ENCODE measurements around the gene CLNK.
"Not testable (repeated sequence)": the region's sequence is repeated elsewhere in the genome, so short reads cannot be mapped to it uniquely, and the experiment has no call there.

The CLNK gene

GRCh38 chr4:10623241-10623640, 61.3 kb downstream of the CLNK start:
- no peak for DNase-seq (ENCODE audit: low read depth)
- no peak overlapping the region for H3K4me3 ChIP-seq (ENCODE audit: low read depth, low read length)

GRCh38 chr4:10622728-10623127, 61.8 kb downstream of the CLNK start:
- H3K4me3 ChIP-seq (ENCODE audit: low read depth, low read length) = no peak overlapping the region
- no peak for DNase-seq (ENCODE audit: low read depth)

GRCh38 chr4:10620935-10621488, 63.6 kb downstream of the CLNK start:
- DNase-seq (ENCODE audit: low read depth) = no peak
- no peak overlapping the region for H3K4me3 ChIP-seq (ENCODE audit: low read depth, low read length)

GRCh38 chr4:10619855-10620254, 64.7 kb downstream of the CLNK start:
- DNase-seq (ENCODE audit: low read depth) = no peak
- no peak overlapping the region for H3K4me3 ChIP-seq (ENCODE audit: low read depth, low read length)

GRCh38 chr4:10619220-10619619, 65.3 kb downstream of the CLNK start:
- DNase-seq (ENCODE audit: low read depth) = no peak
- no peak overlapping the region for H3K4me3 ChIP-seq (ENCODE audit: low read depth, low read length)

GRCh38 chr4:10614926-10615325, 69.6 kb downstream of the CLNK start:
- DNase-seq (ENCODE audit: low read depth); H3K4me3 ChIP-seq (ENCODE audit: low read depth, low read length): not testable (repeated sequence)

GRCh38 chr4:10613926-10614478, 70.6 kb downstream of the CLNK start:
- DNase-seq (ENCODE audit: low read depth) = no peak
- no peak overlapping the region for H3K4me3 ChIP-seq (ENCODE audit: low read depth, low read length)

- DNase-seq (ENCODE audit: low read depth) = no peak
- H3K4me3 ChIP-seq (ENCODE audit: low read depth, low read length) = no peak overlapping the region
These were observed 72.1 kb downstream of the CLNK start for GRCh38 chr4:10612476-10612875.

- DNase-seq (ENCODE audit: low read depth) = peak; percentile 60
- no peak overlapping the region for H3K4me3 ChIP-seq (ENCODE audit: low read depth, low read length)
These were observed 72.9 kb downstream of the CLNK start for GRCh38 chr4:10611673-10612072.

- H3K4me3 ChIP-seq (ENCODE audit: low read depth, low read length) = no peak overlapping the region
- no peak for DNase-seq (ENCODE audit: low read depth)
These were observed 75.9 kb downstream of the CLNK start for GRCh38 chr4:10608501-10609219.

- no peak for DNase-seq (ENCODE audit: low read depth)
- H3K4me3 ChIP-seq (ENCODE audit: low read depth, low read length) = no peak overlapping the region
These were observed 77.4 kb downstream of the CLNK start for GRCh38 chr4:10607206-10607605.

- no peak for DNase-seq (ENCODE audit: low read depth)
- no peak overlapping the region for H3K4me3 ChIP-seq (ENCODE audit: low read depth, low read length)
These were observed 77.9 kb downstream of the CLNK start for GRCh38 chr4:10606483-10607155.

GRCh38 chr4:10605746-10606482, 78.7 kb downstream of the CLNK start:
- no peak for DNase-seq (ENCODE audit: low read depth)
- H3K4me3 ChIP-seq (ENCODE audit: low read depth, low read length) = no peak overlapping the region

- DNase-seq (ENCODE audit: low read depth) = no peak
- H3K4me3 ChIP-seq (ENCODE audit: low read depth, low read length) = no peak overlapping the region
These were observed 79.5 kb downstream of the CLNK start for GRCh38 chr4:10605031-10605430.

- no peak overlapping the region for H3K4me3 ChIP-seq (ENCODE audit: low read depth, low read length)
- no peak for DNase-seq (ENCODE audit: low read depth)
These were observed 85.0 kb downstream of the CLNK start for GRCh38 chr4:10599574-10599973.

- no peak for DNase-seq (ENCODE audit: low read depth)
- no peak overlapping the region for H3K4me3 ChIP-seq (ENCODE audit: low read depth, low read length)
These were observed 85.7 kb downstream of the CLNK start for GRCh38 chr4:10598829-10599228.

- H3K4me3 ChIP-seq (ENCODE audit: low read depth, low read length) = no peak overlapping the region
- no peak for DNase-seq (ENCODE audit: low read depth)
These were observed 87.8 kb downstream of the CLNK start for GRCh38 chr4:10596586-10597290.

GRCh38 chr4:10593130-10593529, 91.4 kb downstream of the CLNK start:
- no peak for DNase-seq (ENCODE audit: low read depth)
- no peak overlapping the region for H3K4me3 ChIP-seq (ENCODE audit: low read depth, low read length)

GRCh38 chr4:10590896-10591295, 93.7 kb downstream of the CLNK start:
- DNase-seq (ENCODE audit: low read depth) = peak; percentile 69
- H3K4me3 ChIP-seq (ENCODE audit: low read depth, low read length) = no peak overlapping the region

Data from skeletal muscle cell (primary cell).